ENCODE data around the gene SLC43A1. TPM values are rescaled to one million over a fixed set of nuclear protein-coding genes. Genes with fewer than 3 reads are reported as not detected.

The SLC43A1 gene
- total RNA-seq, 4 donors from 2014 or later: 13.1 to 48.4 (median 22.5) TPM

GRCh38 chr11:57458410-57459163 lies 56.9 kb downstream of the SLC43A1 start:
- intact Hi-C loops (cut with DNase I; ENCODE audit: low total_unique reads): loop anchor here (5.0 kb wide), 1 partner anchor 69 kb away; no protein-coding TSS in a partner anchor
- Histone ChIP-seq H3K4me3 (peak overlapping the region; percentile 12 to 31), H3K27me3 (peaks cover 7 to 19% of the 10 kb centered on the region in 2 donors), H3K36me3 (no peaks in the 10 kb centered on the region), H3K9me3 (no peaks in the 10 kb centered on the region), H3K4me1 (peaks cover 0 to 26% of the 10 kb centered on the region in 2 donors), H3K27ac (no peak overlapping the region)
- peak in 1 of 2 donors; percentile 49 for DNase-seq
- TF ChIP-seq POLR2A (IDR thresholded peaks at IDR 0.05): no peak
- TF ChIP-seq, protein P1, sequence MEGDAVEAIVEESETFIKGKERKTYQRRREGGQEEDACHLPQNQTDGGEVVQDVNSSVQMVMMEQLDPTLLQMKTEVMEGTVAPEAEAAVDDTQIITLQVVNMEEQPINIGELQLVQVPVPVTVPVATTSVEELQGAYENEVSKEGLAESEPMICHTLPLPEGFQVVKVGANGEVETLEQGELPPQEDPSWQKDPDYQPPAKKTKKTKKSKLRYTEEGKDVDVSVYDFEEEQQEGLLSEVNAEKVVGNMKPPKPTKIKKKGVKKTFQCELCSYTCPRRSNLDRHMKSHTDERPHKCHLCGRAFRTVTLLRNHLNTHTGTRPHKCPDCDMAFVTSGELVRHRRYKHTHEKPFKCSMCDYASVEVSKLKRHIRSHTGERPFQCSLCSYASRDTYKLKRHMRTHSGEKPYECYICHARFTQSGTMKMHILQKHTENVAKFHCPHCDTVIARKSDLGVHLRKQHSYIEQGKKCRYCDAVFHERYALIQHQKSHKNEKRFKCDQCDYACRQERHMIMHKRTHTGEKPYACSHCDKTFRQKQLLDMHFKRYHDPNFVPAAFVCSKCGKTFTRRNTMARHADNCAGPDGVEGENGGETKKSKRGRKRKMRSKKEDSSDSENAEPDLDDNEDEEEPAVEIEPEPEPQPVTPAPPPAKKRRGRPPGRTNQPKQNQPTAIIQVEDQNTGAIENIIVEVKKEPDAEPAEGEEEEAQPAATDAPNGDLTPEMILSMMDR (IDR thresholded peaks at IDR 0.05): peak; percentile 48 to 81 (median 58)

GRCh38 chr11:57458060-57458409 lies 57.5 kb downstream of the SLC43A1 start:
- peak overlapping the region; percentile 12 to 31 for H3K4me3 ChIP-seq
- peaks cover 0 to 26% of the 10 kb centered on the region in 2 donors for H3K4me1 ChIP-seq
- H3K27ac ChIP-seq: no peak overlapping the region
- H3K9me3 ChIP-seq: no peaks in the 10 kb centered on the region
- no peak for DNase-seq
- H3K36me3 ChIP-seq: no peaks in the 10 kb centered on the region
- H3K27me3 ChIP-seq: peaks cover 7 to 19% of the 10 kb centered on the region in 2 donors
- intact Hi-C loops (cut with DNase I; ENCODE audit: low total_unique reads): loop anchor here (5.0 kb wide), 1 partner anchor 69 kb away; no protein-coding TSS in a partner anchor
- TF ChIP-seq POLR2A (IDR thresholded peaks at IDR 0.05): no peak
- TF ChIP-seq, protein P1 (IDR thresholded peaks at IDR 0.05): no peak

DNA sequence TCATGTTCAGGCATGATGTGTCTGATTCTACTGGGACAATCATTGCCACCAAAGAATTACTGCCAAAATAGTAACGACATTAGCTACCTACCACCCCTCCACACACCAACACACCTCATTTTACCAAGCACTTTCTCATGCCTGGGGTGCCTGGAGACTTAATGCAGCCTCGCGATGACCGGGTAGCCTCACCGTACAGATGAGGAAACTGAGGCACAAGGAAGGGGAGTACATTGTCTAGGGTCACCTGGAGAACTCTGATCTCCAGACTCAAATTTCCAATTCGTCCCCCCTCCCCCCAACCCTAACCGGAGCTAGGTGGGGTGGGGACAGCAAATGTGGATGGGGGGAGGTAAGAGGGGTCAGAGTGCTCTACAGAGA lies 57.9 kb downstream of the SLC43A1 start:
- no peaks in the 10 kb centered on the region for H3K36me3 ChIP-seq
- no peak overlapping the region for H3K4me3 ChIP-seq
- H3K4me1 ChIP-seq: peaks cover 0 to 26% of the 10 kb centered on the region in 2 donors
- peaks cover 7 to 19% of the 10 kb centered on the region in 2 donors for H3K27me3 ChIP-seq
- no peak for DNase-seq
- no peaks in the 10 kb centered on the region for H3K9me3 ChIP-seq
- TF ChIP-seq, protein P1 (IDR thresholded peaks at IDR 0.05): no peak
- no peak for TF ChIP-seq POLR2A (IDR thresholded peaks at IDR 0.05)
- intact Hi-C loops (cut with DNase I; ENCODE audit: low total_unique reads): loop anchor here (5.0 kb wide), 1 partner anchor 70 kb away; no protein-coding TSS in a partner anchor
- H3K27ac ChIP-seq: no peak overlapping the region

DNA sequence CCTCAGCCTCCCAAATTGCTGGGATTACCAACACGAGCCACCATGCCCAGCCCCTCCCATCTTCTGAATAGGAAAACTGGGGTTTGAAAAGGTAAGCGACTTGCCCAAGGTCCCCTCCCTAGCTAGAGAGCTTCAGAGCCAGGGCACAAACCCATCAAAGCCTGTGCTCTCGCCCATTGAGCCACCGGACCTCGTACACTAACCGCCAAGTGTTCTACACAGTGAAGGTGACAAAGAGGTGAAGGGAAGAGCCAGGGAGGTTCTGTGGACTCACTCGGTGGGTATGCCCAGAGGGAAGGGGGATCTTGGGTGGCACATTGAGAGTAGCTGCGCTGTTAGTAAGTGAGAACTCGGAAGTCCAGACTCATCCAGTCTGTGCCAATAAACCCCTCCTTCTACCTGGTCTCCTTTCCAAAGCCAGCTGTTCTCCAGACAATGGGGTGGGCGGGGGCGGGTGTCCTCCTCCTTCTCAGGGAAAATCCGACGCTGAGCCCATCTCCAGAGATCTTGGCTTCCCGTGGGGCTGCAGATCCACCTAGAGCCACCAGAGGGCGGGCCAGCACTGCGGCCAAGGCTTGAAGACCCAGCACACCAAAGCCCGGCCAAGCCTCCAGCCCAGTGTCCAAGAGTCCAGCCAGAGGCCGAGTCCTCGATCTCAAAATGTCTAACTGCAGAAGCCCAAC lies 58.4 kb downstream of the SLC43A1 start:
- Histone ChIP-seq H3K27me3 (peaks cover 7 to 19% of the 10 kb centered on the region in 2 donors), H3K36me3 (no peaks in the 10 kb centered on the region), H3K4me3 (no peak overlapping the region), H3K4me1 (peaks cover 0 to 26% of the 10 kb centered on the region in 2 donors), H3K9me3 (no peaks in the 10 kb centered on the region), H3K27ac (no peak overlapping the region)
- peak; percentile 91 to 92 for DNase-seq
- intact Hi-C loops (cut with DNase I; ENCODE audit: low total_unique reads): loop anchor here (5.0 kb wide), 1 partner anchor 70 kb away; no protein-coding TSS in a partner anchor
- no peak for TF ChIP-seq POLR2A (IDR thresholded peaks at IDR 0.05)
- TF ChIP-seq, protein P1 (IDR thresholded peaks at IDR 0.05): peak; percentile 97 to 100 (median 97)
